Measurements from ENCODE around the gene MFSD8.
"Not testable (repeated sequence)": the region's sequence is repeated elsewhere in the genome, so short reads cannot be mapped to it uniquely, and the experiment has no call there.

Gene MFSD8

GRCh38 chr4:127965803-127966175, 816 bp upstream of the MFSD8 start:
- Histone ChIP-seq H3K27ac (ENCODE audit: low read depth, low read length) (peak overlapping the region; percentile 74), H3K4me1 (ENCODE audit: control insufficient read depth, low read length) (peaks cover 10% of the 10 kb centered on the region), H3K9me3 (ENCODE audit: control insufficient read depth, insufficient read depth, low read length) (no peaks in the 10 kb centered on the region), H3K4me3 (ENCODE audit: low read length) (peak overlapping the region; percentile 92), H4K20me1 (ENCODE audit: control insufficient read depth, insufficient read depth, low read depth, low read length) (no peaks in the 10 kb centered on the region), H3F3A (ENCODE audit: control insufficient read depth, insufficient read depth) (no peaks in the 10 kb centered on the region), H3K27me3 (ENCODE audit: control insufficient read depth, low read length) (no peaks in the 10 kb centered on the region), H3K79me2 (ENCODE audit: control insufficient read depth, low read length) (peaks cover 88% of the 10 kb centered on the region), H3K9me2 (replicated peaks; ENCODE audit: control insufficient read depth, low read length) (no peaks in the 10 kb centered on the region), H3K36me3 (ENCODE audit: control insufficient read depth, low read length) (peaks cover 15% of the 10 kb centered on the region), H3K4me2 (ENCODE audit: low read length) (peak overlapping the region; percentile 93)
- no peak for TF ChIP-seq EZH2phosphoT487 (IDR thresholded peaks at IDR 0.05; ENCODE audit: borderline replicate concordance, low read length)
- TF ChIP-seq, protein P1, sequence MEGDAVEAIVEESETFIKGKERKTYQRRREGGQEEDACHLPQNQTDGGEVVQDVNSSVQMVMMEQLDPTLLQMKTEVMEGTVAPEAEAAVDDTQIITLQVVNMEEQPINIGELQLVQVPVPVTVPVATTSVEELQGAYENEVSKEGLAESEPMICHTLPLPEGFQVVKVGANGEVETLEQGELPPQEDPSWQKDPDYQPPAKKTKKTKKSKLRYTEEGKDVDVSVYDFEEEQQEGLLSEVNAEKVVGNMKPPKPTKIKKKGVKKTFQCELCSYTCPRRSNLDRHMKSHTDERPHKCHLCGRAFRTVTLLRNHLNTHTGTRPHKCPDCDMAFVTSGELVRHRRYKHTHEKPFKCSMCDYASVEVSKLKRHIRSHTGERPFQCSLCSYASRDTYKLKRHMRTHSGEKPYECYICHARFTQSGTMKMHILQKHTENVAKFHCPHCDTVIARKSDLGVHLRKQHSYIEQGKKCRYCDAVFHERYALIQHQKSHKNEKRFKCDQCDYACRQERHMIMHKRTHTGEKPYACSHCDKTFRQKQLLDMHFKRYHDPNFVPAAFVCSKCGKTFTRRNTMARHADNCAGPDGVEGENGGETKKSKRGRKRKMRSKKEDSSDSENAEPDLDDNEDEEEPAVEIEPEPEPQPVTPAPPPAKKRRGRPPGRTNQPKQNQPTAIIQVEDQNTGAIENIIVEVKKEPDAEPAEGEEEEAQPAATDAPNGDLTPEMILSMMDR (IDR thresholded peaks at IDR 0.05; ENCODE audit: low read depth, low read length, poor library complexity, severe bottlenecking): peak; percentile 4

DNA sequence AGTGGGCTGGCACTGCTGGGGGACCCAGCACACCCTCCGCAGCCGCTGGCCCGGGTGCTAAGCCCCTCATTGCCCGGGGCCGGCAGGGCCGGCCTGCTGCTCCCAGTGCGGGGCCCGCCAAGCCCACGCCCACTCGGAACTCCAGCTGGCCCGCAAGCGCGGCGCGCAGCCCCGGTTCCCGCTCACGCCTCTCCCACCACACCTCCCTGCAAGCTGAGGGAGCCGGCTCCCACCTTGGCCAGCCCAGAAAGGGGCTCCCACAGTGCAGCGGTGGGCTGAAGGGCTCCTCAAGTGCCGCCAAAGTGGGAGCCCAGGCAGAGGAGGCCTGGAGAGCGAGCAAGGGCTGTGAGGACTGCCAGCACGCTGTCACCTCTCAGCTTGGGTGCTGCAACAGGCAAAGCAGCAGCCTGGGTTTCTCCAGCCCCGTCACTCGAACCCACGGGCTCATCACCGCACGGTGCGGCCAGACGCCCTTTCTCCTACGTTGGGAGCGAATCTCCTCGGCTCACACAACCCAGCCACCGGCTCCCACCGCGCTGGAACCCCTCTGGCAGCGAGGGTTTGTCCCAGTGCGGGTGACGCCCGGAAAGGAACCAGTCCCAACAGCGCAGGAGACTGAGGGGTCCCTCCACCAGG, 429 bp downstream of the MFSD8 start:
- peaks cover 82% of the 10 kb centered on the region for H3K79me2 ChIP-seq (ENCODE audit: control insufficient read depth, low read length)
- peak overlapping the region; percentile 93 for H3K4me2 ChIP-seq (ENCODE audit: low read length)
- H4K20me1 ChIP-seq (ENCODE audit: control insufficient read depth, insufficient read depth, low read depth, low read length); H3K9me2 ChIP-seq (replicated peaks; ENCODE audit: control insufficient read depth, low read length); H3K27me3 ChIP-seq (ENCODE audit: control insufficient read depth, low read length); H3K4me1 ChIP-seq (ENCODE audit: control insufficient read depth, low read length); H3K9me3 ChIP-seq (ENCODE audit: control insufficient read depth, insufficient read depth, low read length); H3F3A ChIP-seq (ENCODE audit: control insufficient read depth, insufficient read depth): not testable (repeated sequence)
- peaks cover 19% of the 10 kb centered on the region for H3K36me3 ChIP-seq (ENCODE audit: control insufficient read depth, low read length)
- peak overlapping the region; percentile 74 for H3K27ac ChIP-seq (ENCODE audit: low read depth, low read length)
- H3K4me3 ChIP-seq (ENCODE audit: low read length): peak overlapping the region; percentile 92

- H3K4me1 ChIP-seq (ENCODE audit: control insufficient read depth, low read length); H3K27me3 ChIP-seq (ENCODE audit: control insufficient read depth, low read length); H3K27ac ChIP-seq (ENCODE audit: low read depth, low read length); H4K20me1 ChIP-seq (ENCODE audit: control insufficient read depth, insufficient read depth, low read depth, low read length); H3K9me3 ChIP-seq (ENCODE audit: control insufficient read depth, insufficient read depth, low read length); H3F3A ChIP-seq (ENCODE audit: control insufficient read depth, insufficient read depth); H3K9me2 ChIP-seq (replicated peaks; ENCODE audit: control insufficient read depth, low read length): not testable (repeated sequence)
- Histone ChIP-seq H3K4me3 (ENCODE audit: low read length) (peak overlapping the region; percentile 92), H3K4me2 (ENCODE audit: low read length) (peak overlapping the region; percentile 93), H3K79me2 (ENCODE audit: control insufficient read depth, low read length) (peaks cover 78% of the 10 kb centered on the region), H3K36me3 (ENCODE audit: control insufficient read depth, low read length) (peaks cover 19% of the 10 kb centered on the region)
Observed at GRCh38 chr4:127963633-127964398, 1.2 kb downstream of the MFSD8 start.

DNA sequence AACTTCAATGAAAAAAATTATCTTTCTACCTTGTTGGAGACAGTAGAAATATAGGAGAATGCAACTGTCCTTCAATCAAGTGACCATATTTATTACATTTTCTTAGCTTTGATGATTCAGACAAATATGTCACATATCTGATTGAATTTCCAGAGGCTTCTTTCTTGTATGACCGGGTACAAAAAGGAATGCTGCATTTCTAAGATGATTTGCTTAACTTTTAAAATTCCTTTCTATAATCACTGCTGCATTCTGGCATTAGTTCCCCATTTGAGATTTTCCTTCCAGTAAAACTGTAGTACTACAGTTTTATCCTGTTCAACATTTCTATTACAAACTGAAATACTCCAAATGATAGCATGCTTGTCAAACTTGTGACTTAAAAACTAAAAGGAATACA, 5.2 kb downstream of the MFSD8 start:
- Histone ChIP-seq H3K4me3 (ENCODE audit: low read length) (no peak overlapping the region), H3K9me3 (ENCODE audit: control insufficient read depth, insufficient read depth, low read length) (no peaks in the 10 kb centered on the region), H4K20me1 (ENCODE audit: control insufficient read depth, insufficient read depth, low read depth, low read length) (no peaks in the 10 kb centered on the region), H3K79me2 (ENCODE audit: control insufficient read depth, low read length) (peaks cover 43% of the 10 kb centered on the region), H3K27ac (ENCODE audit: low read depth, low read length) (no peak overlapping the region), H3F3A (ENCODE audit: control insufficient read depth, insufficient read depth) (no peaks in the 10 kb centered on the region), H3K4me2 (ENCODE audit: low read length) (no peak overlapping the region), H3K4me1 (ENCODE audit: control insufficient read depth, low read length) (no peaks in the 10 kb centered on the region), H3K27me3 (ENCODE audit: control insufficient read depth, low read length) (no peaks in the 10 kb centered on the region), H3K36me3 (ENCODE audit: control insufficient read depth, low read length) (peaks cover 13% of the 10 kb centered on the region), H3K9me2 (replicated peaks; ENCODE audit: control insufficient read depth, low read length) (no peaks in the 10 kb centered on the region)
- TF ChIP-seq EZH2phosphoT487 (IDR thresholded peaks at IDR 0.05; ENCODE audit: borderline replicate concordance, low read length): no peak
- TF ChIP-seq, protein P1 (IDR thresholded peaks at IDR 0.05; ENCODE audit: low read depth, low read length, poor library complexity, severe bottlenecking): no peak

Measured in DOHH2 (cell line).